GM21576 (cell line): ENCODE measurements around the gene CNOT4.
"Not testable (repeated sequence)": the region's sequence is repeated elsewhere in the genome, so short reads cannot be mapped to it uniquely, and the experiment has no call there.

Experiments
- ATAC-seq: cut with Tn5 transposase; IDR thresholded peaks from one replicate; pipeline ENCODE4 v1.9.1; 2021; ENCODE audit warnings: mild to moderate bottlenecking, moderate library complexity; ENCODE audit not compliant: unreplicated experiment

The CNOT4 gene

GRCh38 chr7:135459951-135460567 is 49.8 kb downstream of the CNOT4 start:
- no peak for ATAC-seq

GRCh38 chr7:135459076-135459475 is 50.8 kb downstream of the CNOT4 start:
- ATAC-seq: no peak

GRCh38 chr7:135454060-135454459 is 55.8 kb downstream of the CNOT4 start:
- no peak for ATAC-seq

- no peak for ATAC-seq
These were observed 60.5 kb downstream of the CNOT4 start for GRCh38 chr7:135449436-135449835.

DNA sequence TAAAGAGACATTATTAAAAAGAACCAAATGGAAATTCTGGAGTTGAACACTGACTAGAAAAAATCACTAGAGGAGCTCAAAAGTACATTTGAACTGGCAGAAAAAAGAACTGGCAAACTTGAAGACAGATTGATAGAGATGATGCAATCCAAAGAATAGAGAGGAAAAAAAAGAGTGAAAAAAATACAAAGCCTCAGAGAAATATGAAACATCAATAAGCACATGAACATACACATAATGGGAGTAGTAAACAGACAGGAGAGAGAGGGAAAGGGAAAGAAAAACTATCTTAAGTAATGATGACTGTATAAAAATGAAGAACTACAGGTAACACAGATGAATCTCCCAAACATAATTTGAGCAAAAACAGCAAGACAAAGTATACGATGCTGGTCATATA is 61.1 kb downstream of the CNOT4 start:
- ATAC-seq: no peak

- ATAC-seq: no peak
These were observed 62.2 kb downstream of the CNOT4 start for GRCh38 chr7:135447748-135448147.

- ATAC-seq: no peak
These were observed 64.2 kb downstream of the CNOT4 start for GRCh38 chr7:135445690-135446089.

DNA sequence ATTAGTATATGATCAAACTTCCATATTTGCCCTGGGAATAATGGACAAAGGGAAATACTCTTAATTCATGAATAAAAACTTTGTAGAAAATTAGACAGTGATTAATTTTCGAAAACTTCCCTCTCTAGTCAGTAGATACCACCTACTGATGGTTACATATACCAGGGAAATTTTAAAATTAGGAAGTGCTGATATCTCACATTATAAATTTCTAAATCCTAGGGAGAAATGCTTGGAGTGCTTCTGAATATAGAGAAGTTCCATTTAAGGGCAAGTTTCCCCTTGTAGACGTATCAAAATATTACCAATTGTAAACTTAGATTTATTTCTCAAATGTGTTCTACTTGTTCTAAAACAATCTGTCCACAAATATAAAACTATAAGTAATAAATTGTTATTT is 64.6 kb downstream of the CNOT4 start:
- ATAC-seq: not testable (repeated sequence)

DNA sequence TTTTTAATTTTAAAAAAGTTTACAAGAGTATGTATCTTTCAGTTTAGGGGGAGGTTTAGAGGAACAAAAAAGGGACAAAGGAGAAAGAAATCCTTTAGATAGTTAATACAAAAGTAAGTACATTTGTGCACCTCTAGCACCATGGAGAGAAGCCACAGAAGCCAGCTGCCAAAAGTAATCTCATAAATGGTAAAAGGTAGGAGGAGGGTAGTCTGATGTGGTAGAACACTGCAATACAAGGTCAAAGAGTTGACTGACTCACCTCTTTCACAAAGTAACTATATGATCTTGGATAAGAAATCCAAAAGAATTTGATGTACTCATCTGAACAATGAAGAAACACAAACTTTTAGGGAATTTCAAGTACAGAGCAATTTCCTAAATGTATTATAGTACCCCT is 68.1 kb downstream of the CNOT4 start:
- ATAC-seq: no peak

DNA sequence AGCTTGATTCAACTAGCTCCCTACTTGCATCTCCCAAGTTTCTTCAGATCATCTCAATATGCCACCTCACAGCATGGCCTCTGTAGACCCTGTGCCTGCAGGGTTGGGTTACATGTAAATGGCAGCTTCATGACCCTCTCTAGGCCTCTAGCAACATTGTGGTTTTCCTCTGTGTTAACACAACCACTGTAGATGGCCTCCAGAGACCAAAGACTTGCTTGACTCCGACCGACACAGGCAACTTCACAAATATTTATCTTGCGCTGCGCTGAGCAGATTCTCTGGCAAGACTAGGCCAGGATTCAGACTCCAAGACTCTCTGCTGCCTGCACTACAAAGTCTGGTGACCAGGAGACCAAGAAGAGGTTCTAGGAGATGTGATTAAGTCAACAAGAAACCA is 75.9 kb downstream of the CNOT4 start:
- no peak for ATAC-seq

DNA sequence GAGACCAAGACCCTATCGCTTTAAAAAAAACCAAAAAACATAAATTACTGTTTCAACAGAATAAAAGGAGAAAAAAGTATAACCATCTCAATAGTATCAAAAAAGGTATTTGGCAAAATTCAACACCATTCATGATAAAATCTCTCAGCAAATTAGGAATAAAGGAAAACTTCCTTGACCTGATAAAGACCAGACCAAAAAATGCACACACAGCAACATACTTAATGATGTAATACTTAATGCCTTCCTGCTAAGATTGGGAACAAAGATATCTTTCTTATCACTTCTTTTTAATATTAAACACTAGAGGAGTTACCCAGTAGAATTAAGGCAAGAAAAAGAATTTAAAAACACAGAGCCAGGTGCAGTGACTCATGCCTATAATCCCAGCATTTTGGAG is 79.3 kb downstream of the CNOT4 start:
- ATAC-seq: no peak

DNA sequence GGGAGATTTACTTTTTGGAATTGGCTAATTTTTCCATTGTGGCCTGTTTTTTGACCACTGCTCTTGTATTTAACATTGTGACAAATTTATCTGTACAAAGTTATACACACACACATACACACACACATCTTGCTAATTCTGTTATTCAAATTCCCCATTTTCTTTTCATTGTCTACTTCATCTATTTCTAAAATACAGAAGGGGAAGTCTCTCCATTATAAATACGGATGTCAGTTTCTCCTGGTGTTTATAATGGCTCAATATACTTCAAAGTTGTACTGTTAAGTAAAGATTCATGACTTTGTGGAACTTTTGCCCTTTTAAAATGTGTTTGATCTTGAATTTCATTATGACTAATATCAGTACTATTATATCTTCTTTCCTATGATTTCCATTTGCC is 81.0 kb downstream of the CNOT4 start:
- no peak for ATAC-seq

- no peak for ATAC-seq
These were observed 81.9 kb downstream of the CNOT4 start for GRCh38 chr7:135428011-135428410.

- no peak for ATAC-seq
These were observed 82.7 kb downstream of the CNOT4 start for GRCh38 chr7:135427166-135427565.

- no peak for ATAC-seq
These were observed 84.9 kb downstream of the CNOT4 start for GRCh38 chr7:135425036-135425435.

- no peak for ATAC-seq
These were observed 89.1 kb downstream of the CNOT4 start for GRCh38 chr7:135420786-135421185.

- ATAC-seq: no peak
These were observed 93.5 kb downstream of the CNOT4 start for GRCh38 chr7:135416431-135416830.

- ATAC-seq: peak; percentile 47
These were observed 95.0 kb downstream of the CNOT4 start for GRCh38 chr7:135414850-135415439.

- no peak for ATAC-seq
These were observed 95.7 kb downstream of the CNOT4 start for GRCh38 chr7:135414208-135414607.

GRCh38 chr7:135411098-135411497 is 98.8 kb downstream of the CNOT4 start:
- ATAC-seq: no peak

- ATAC-seq: no peak
These were observed 99.4 kb downstream of the CNOT4 start for GRCh38 chr7:135410543-135410942.

DNA sequence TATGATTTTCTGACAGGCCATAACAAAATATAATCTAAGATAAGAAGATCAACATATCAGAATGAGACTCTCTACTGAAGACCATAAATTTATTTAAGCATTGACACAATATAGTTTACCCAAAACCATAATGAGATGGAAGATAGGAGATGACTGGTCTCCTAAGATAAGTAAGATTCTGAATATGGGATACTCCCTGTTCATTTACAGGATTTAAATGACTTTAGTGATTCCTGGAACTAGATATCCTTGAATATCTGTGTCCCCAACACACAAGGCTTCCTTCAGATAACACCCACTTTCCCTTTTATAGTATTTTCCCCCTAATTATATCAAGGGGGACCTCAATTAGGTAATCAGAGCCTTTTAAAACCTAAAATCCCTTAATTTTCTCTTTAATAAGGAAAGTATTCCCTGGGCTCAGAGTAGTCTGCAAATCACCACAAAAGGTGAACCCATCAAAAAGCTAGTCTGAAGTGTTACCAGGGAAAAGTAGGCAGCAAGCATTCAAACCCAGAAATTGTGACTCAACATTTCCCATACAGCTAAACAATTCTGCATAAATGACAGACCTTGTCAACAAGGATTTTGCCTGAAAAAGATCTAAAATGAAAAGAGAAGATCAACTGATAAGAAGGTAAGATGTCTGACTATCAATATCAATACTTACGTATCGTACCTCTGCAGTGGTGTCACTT is 99.9 kb downstream of the CNOT4 start:
- no peak for ATAC-seq
